ENCODE data around the gene CPEB4. TPM values are rescaled to one million over a fixed set of nuclear protein-coding genes. Genes with fewer than 3 reads are reported as not detected.
A peak's percentile ranks its signal among the peaks of the same experiment; 100 is the strongest.

Gene CPEB4
- total and polyA plus RNA-seq, 9 of the 15 experiments (the other 6 are each of a cell fraction or from before 2014, with no cell fraction given) = 7.4 to 21.3 (median 12.4) TPM

DNA sequence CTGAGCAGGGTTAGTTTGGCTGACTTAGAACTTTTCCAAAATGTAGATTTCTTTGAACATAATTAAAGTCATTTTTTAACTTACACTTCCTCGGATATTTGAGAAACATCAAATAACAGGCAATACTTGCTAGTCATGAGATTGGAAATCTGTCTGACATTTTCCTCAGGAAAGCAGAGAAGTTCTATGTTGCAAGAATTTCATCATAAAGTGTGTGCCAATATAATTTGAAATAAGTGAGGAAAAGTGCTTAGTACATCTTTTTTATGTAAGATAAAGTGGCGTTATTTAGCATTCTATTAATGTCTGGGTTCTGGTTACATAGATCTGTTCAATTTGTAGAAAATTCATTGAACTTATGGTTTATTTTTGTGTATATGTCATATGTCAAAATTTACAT is 52.1 kb downstream of the CPEB4 start (continued):
- TF ChIP-seq, protein P1, sequence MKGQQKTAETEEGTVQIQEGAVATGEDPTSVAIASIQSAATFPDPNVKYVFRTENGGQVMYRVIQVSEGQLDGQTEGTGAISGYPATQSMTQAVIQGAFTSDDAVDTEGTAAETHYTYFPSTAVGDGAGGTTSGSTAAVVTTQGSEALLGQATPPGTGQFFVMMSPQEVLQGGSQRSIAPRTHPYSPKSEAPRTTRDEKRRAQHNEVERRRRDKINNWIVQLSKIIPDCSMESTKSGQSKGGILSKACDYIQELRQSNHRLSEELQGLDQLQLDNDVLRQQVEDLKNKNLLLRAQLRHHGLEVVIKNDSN (CRISPR knock-in tag; IDR thresholded peaks at IDR 0.05) = no peak
- no peak for TF ChIP-seq POLR3A (IDR thresholded peaks at IDR 0.05; ENCODE audit: borderline replicate concordance, extremely low read depth, insufficient read depth, insufficient read length)
- TF ChIP-seq, protein P2, sequence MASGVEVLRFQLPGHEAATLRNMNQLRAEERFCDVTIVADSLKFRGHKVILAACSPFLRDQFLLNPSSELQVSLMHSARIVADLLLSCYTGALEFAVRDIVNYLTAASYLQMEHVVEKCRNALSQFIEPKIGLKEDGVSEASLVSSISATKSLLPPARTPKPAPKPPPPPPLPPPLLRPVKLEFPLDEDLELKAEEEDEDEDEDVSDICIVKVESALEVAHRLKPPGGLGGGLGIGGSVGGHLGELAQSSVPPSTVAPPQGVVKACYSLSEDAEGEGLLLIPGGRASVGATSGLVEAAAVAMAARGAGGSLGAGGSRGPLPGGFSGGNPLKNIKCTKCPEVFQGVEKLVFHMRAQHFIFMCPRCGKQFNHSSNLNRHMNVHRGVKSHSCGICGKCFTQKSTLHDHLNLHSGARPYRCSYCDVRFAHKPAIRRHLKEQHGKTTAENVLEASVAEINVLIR (CRISPR knock-in tag; IDR thresholded peaks at IDR 0.05) = no peak
- TF ChIP-seq ZNF584 (CRISPR knock-in tag; IDR thresholded peaks at IDR 0.05; ENCODE audit: low read depth) = no peak
- TF ChIP-seq, protein P3, sequence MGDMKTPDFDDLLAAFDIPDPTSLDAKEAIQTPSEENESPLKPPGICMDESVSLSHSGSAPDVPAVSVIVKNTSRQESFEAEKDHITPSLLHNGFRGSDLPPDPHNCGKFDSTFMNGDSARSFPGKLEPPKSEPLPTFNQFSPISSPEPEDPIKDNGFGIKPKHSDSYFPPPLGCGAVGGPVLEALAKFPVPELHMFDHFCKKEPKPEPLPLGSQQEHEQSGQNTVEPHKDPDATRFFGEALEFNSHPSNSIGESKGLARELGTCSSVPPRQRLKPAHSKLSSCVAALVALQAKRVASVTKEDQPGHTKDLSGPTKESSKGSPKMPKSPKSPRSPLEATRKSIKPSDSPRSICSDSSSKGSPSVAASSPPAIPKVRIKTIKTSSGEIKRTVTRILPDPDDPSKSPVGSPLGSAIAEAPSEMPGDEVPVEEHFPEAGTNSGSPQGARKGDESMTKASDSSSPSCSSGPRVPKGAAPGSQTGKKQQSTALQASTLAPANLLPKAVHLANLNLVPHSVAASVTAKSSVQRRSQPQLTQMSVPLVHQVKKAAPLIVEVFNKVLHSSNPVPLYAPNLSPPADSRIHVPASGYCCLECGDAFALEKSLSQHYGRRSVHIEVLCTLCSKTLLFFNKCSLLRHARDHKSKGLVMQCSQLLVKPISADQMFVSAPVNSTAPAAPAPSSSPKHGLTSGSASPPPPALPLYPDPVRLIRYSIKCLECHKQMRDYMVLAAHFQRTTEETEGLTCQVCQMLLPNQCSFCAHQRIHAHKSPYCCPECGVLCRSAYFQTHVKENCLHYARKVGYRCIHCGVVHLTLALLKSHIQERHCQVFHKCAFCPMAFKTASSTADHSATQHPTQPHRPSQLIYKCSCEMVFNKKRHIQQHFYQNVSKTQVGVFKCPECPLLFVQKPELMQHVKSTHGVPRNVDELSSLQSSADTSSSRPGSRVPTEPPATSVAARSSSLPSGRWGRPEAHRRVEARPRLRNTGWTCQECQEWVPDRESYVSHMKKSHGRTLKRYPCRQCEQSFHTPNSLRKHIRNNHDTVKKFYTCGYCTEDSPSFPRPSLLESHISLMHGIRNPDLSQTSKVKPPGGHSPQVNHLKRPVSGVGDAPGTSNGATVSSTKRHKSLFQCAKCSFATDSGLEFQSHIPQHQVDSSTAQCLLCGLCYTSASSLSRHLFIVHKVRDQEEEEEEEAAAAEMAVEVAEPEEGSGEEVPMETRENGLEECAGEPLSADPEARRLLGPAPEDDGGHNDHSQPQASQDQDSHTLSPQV (IDR thresholded peaks at IDR 0.05) = no peak
- TF ChIP-seq, protein P4, sequence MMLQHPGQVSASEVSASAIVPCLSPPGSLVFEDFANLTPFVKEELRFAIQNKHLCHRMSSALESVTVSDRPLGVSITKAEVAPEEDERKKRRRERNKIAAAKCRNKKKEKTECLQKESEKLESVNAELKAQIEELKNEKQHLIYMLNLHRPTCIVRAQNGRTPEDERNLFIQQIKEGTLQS (IDR thresholded peaks at IDR 0.05) = 0 out of 2 replicates have a peak, but pooled peaks have one; percentile 11
- TF ChIP-seq, protein P4 (CRISPR knock-in tag; conservative IDR thresholded peaks at IDR 0.05) = no peak
- TF ChIP-seq CEBPB (tag; IDR thresholded peaks at IDR 0.05) = peak; percentile 36; the same call in 1 of the 2 replicates
- no peak for TF ChIP-seq ZNF561 (CRISPR knock-in tag; conservative IDR thresholded peaks at IDR 0.05)
- no peak for TF ChIP-seq GABPB2 (CRISPR knock-in tag; conservative IDR thresholded peaks at IDR 0.05)
